ENCODE measurements around the gene TLR6.

GRCh38 chr4:38873290-38873944 is 16.8 kb upstream of the TLR6 start:
- no peak for TF ChIP-seq ZNF274 (IDR thresholded peaks at IDR 0.05; ENCODE audit: low read depth, low read length)
- TF ChIP-seq YY1 (IDR thresholded peaks at IDR 0.05; ENCODE audit: insufficient read depth, insufficient read length) = no peak
